Measurements from ENCODE around the gene IGFBP1.

IGFBP1 gene

GRCh38 chr7:45909561-45909960 is 21.3 kb downstream of the IGFBP1 start:
- H2BK120ac ChIP-seq (ENCODE audit: low read depth, low read length): no peak overlapping the region
- H3K4me2 ChIP-seq (ENCODE audit: insufficient read depth, low read length, poor library complexity, severe bottlenecking): no peak overlapping the region
- H3K27me3 ChIP-seq (ENCODE audit: control insufficient read depth in 3 of 3, insufficient read depth in 3 of 3, low read depth in 1 of 3, low read length in 3 of 3): no peaks in the 10 kb centered on the region
- no peaks in the 10 kb centered on the region for H3K79me1 ChIP-seq (ENCODE audit: low read depth, low read length)
- no peak overlapping the region for H4K91ac ChIP-seq (ENCODE audit: low read depth, low read length, poor library complexity)
- no peak overlapping the region for H2BK15ac ChIP-seq (ENCODE audit: low read length)
- DNase-seq (ENCODE audit: low spot score): no peak
- H3K9ac ChIP-seq (ENCODE audit: low read depth, low read length, poor library complexity): no peak overlapping the region
- H2BK12ac ChIP-seq (ENCODE audit: low read length): no peak overlapping the region
- H3K4me1 ChIP-seq (ENCODE audit: control insufficient read depth in 2 of 2, insufficient read depth in 1 of 2, low read depth in 1 of 2, low read length in 2 of 2): no peaks in the 10 kb centered on the region
- H4K8ac ChIP-seq (ENCODE audit: low read depth, low read length): no peak overlapping the region
- H3K18ac ChIP-seq (ENCODE audit: low read length): no peak overlapping the region
- H2AFZ ChIP-seq (ENCODE audit: low read length): no peak overlapping the region
- H3K9me3 ChIP-seq (replicated peaks in 1 of 2; ENCODE audit: control insufficient read depth in 2 of 2, insufficient read depth in 1 of 2, low read depth in 1 of 2, low read length in 2 of 2): no peaks in the 10 kb centered on the region
- no peak overlapping the region for H3K4ac ChIP-seq (ENCODE audit: low read length)
- H2AK5ac ChIP-seq (ENCODE audit: low read depth, low read length): no peak overlapping the region
- H3K14ac ChIP-seq (ENCODE audit: low read length): no peak overlapping the region
- H3K36me3 ChIP-seq (replicated peaks in 1 of 2; ENCODE audit: control insufficient read depth in 2 of 2, insufficient read depth in 2 of 2, low read length in 2 of 2): peaks cover 10 to 22% of the 10 kb centered on the region in 2 donors
- H2BK5ac ChIP-seq (ENCODE audit: low read length): no peak overlapping the region
- no peak overlapping the region for H3K27ac ChIP-seq (replicated peaks; ENCODE audit: low read length)
- no peak overlapping the region for H3K4me3 ChIP-seq (ENCODE audit: low read length in 2 of 2)
- H3K23ac ChIP-seq (ENCODE audit: low read depth, low read length, poor library complexity): no peak overlapping the region

- H3K4me3 ChIP-seq (ENCODE audit: low read length in 2 of 2): no peak overlapping the region
- H2BK5ac ChIP-seq (ENCODE audit: low read length): no peak overlapping the region
- no peak overlapping the region for H4K91ac ChIP-seq (ENCODE audit: low read depth, low read length, poor library complexity)
- peaks cover 21 to 35% of the 10 kb centered on the region in 2 donors for H3K36me3 ChIP-seq (replicated peaks in 1 of 2; ENCODE audit: control insufficient read depth in 2 of 2, insufficient read depth in 2 of 2, low read length in 2 of 2)
- no peak for DNase-seq (ENCODE audit: low spot score)
- no peaks in the 10 kb centered on the region for H3K27me3 ChIP-seq (ENCODE audit: control insufficient read depth in 3 of 3, insufficient read depth in 3 of 3, low read depth in 1 of 3, low read length in 3 of 3)
- H2AK5ac ChIP-seq (ENCODE audit: low read depth, low read length): no peak overlapping the region
- no peaks in the 10 kb centered on the region for H3K4me1 ChIP-seq (ENCODE audit: control insufficient read depth in 2 of 2, insufficient read depth in 1 of 2, low read depth in 1 of 2, low read length in 2 of 2)
- no peak overlapping the region for H2BK120ac ChIP-seq (ENCODE audit: low read depth, low read length)
- H2AFZ ChIP-seq (ENCODE audit: low read length): no peak overlapping the region
- no peak overlapping the region for H2BK15ac ChIP-seq (ENCODE audit: low read length)
- no peaks in the 10 kb centered on the region for H3K9me3 ChIP-seq (replicated peaks in 1 of 2; ENCODE audit: control insufficient read depth in 2 of 2, insufficient read depth in 1 of 2, low read depth in 1 of 2, low read length in 2 of 2)
- H3K9ac ChIP-seq (ENCODE audit: low read depth, low read length, poor library complexity): no peak overlapping the region
- no peak overlapping the region for H3K27ac ChIP-seq (replicated peaks; ENCODE audit: low read length)
- no peak overlapping the region for H4K8ac ChIP-seq (ENCODE audit: low read depth, low read length)
- no peaks in the 10 kb centered on the region for H3K79me1 ChIP-seq (ENCODE audit: low read depth, low read length)
- H3K4ac ChIP-seq (ENCODE audit: low read length): no peak overlapping the region
- no peak overlapping the region for H3K4me2 ChIP-seq (ENCODE audit: insufficient read depth, low read length, poor library complexity, severe bottlenecking)
- H3K14ac ChIP-seq (ENCODE audit: low read length): no peak overlapping the region
- no peak overlapping the region for H2BK12ac ChIP-seq (ENCODE audit: low read length)
- H3K23ac ChIP-seq (ENCODE audit: low read depth, low read length, poor library complexity): no peak overlapping the region
- no peak overlapping the region for H3K18ac ChIP-seq (ENCODE audit: low read length)
- WGBS, 2 donors (ENCODE audit: extremely low coverage in 2 of 2, insufficient read length in 2 of 2, insufficient replicate concordance in 1 of 2): no CpG with 5 or more reads among the region's 3 CpGs
Measured at GRCh38 chr7:45910855-45911254, 22.6 kb downstream of the IGFBP1 start.

- Histone ChIP-seq H3K36me3 (replicated peaks in 1 of 2; ENCODE audit: control insufficient read depth in 2 of 2, insufficient read depth in 2 of 2, low read length in 2 of 2) (peaks cover 25 to 40% of the 10 kb centered on the region in 2 donors), H3K4me1 (ENCODE audit: control insufficient read depth in 2 of 2, insufficient read depth in 1 of 2, low read depth in 1 of 2, low read length in 2 of 2) (no peaks in the 10 kb centered on the region), H2BK5ac (ENCODE audit: low read length) (no peak overlapping the region), H2BK15ac (ENCODE audit: low read length) (no peak overlapping the region), H3K9me3 (replicated peaks in 1 of 2; ENCODE audit: control insufficient read depth in 2 of 2, insufficient read depth in 1 of 2, low read depth in 1 of 2, low read length in 2 of 2) (no peaks in the 10 kb centered on the region), H3K79me1 (ENCODE audit: low read depth, low read length) (no peaks in the 10 kb centered on the region), H3K18ac (ENCODE audit: low read length) (no peak overlapping the region), H3K4ac (ENCODE audit: low read length) (no peak overlapping the region), H2BK120ac (ENCODE audit: low read depth, low read length) (no peak overlapping the region), H3K23ac (ENCODE audit: low read depth, low read length, poor library complexity) (no peak overlapping the region), H3K14ac (ENCODE audit: low read length) (no peak overlapping the region), H2AFZ (ENCODE audit: low read length) (no peak overlapping the region), H4K91ac (ENCODE audit: low read depth, low read length, poor library complexity) (no peak overlapping the region), H3K27ac (replicated peaks; ENCODE audit: low read length) (no peak overlapping the region), H3K4me3 (ENCODE audit: low read length in 2 of 2) (no peak overlapping the region), H2BK12ac (ENCODE audit: low read length) (no peak overlapping the region), H3K4me2 (ENCODE audit: insufficient read depth, low read length, poor library complexity, severe bottlenecking) (no peak overlapping the region), H4K8ac (ENCODE audit: low read depth, low read length) (no peak overlapping the region), H2AK5ac (ENCODE audit: low read depth, low read length) (no peak overlapping the region), H3K9ac (ENCODE audit: low read depth, low read length, poor library complexity) (no peak overlapping the region), H3K27me3 (ENCODE audit: control insufficient read depth in 3 of 3, insufficient read depth in 3 of 3, low read depth in 1 of 3, low read length in 3 of 3) (no peaks in the 10 kb centered on the region)
- WGBS, 2 donors (ENCODE audit: extremely low coverage in 2 of 2, insufficient read length in 2 of 2, insufficient replicate concordance in 1 of 2): no CpG with 5 or more reads among the region's 9 CpGs
- no peak for DNase-seq (ENCODE audit: low spot score)
Measured at GRCh38 chr7:45911311-45911710, 23.0 kb downstream of the IGFBP1 start.

- H2AFZ ChIP-seq (ENCODE audit: low read length): no peak overlapping the region
- no peaks in the 10 kb centered on the region for H3K9me3 ChIP-seq (replicated peaks in 1 of 2; ENCODE audit: control insufficient read depth in 2 of 2, insufficient read depth in 1 of 2, low read depth in 1 of 2, low read length in 2 of 2)
- H3K14ac ChIP-seq (ENCODE audit: low read length): no peak overlapping the region
- WGBS, 2 donors (ENCODE audit: extremely low coverage in 2 of 2, insufficient read length in 2 of 2, insufficient replicate concordance in 1 of 2): no CpG with 5 or more reads among the region's 7 CpGs
- H2BK12ac ChIP-seq (ENCODE audit: low read length): no peak overlapping the region
- H3K4me2 ChIP-seq (ENCODE audit: insufficient read depth, low read length, poor library complexity, severe bottlenecking): no peak overlapping the region
- H2BK5ac ChIP-seq (ENCODE audit: low read length): no peak overlapping the region
- H4K8ac ChIP-seq (ENCODE audit: low read depth, low read length): no peak overlapping the region
- no peak overlapping the region for H3K4ac ChIP-seq (ENCODE audit: low read length)
- H3K27ac ChIP-seq (replicated peaks; ENCODE audit: low read length): no peak overlapping the region
- no peak overlapping the region for H3K9ac ChIP-seq (ENCODE audit: low read depth, low read length, poor library complexity)
- no peak overlapping the region for H4K91ac ChIP-seq (ENCODE audit: low read depth, low read length, poor library complexity)
- no peak overlapping the region for H2BK120ac ChIP-seq (ENCODE audit: low read depth, low read length)
- H3K36me3 ChIP-seq (replicated peaks in 1 of 2; ENCODE audit: control insufficient read depth in 2 of 2, insufficient read depth in 2 of 2, low read length in 2 of 2): peaks cover 31 to 49% of the 10 kb centered on the region in 2 donors
- no peaks in the 10 kb centered on the region for H3K79me1 ChIP-seq (ENCODE audit: low read depth, low read length)
- H2AK5ac ChIP-seq (ENCODE audit: low read depth, low read length): no peak overlapping the region
- H3K18ac ChIP-seq (ENCODE audit: low read length): no peak overlapping the region
- DNase-seq (ENCODE audit: low spot score): no peak
- H3K4me1 ChIP-seq (ENCODE audit: control insufficient read depth in 2 of 2, insufficient read depth in 1 of 2, low read depth in 1 of 2, low read length in 2 of 2): peaks cover 0 to 3% of the 10 kb centered on the region in 2 donors
- H3K4me3 ChIP-seq (ENCODE audit: low read length in 2 of 2): no peak overlapping the region
- H3K23ac ChIP-seq (ENCODE audit: low read depth, low read length, poor library complexity): no peak overlapping the region
- H2BK15ac ChIP-seq (ENCODE audit: low read length): no peak overlapping the region
- H3K27me3 ChIP-seq (ENCODE audit: control insufficient read depth in 3 of 3, insufficient read depth in 3 of 3, low read depth in 1 of 3, low read length in 3 of 3): no peaks in the 10 kb centered on the region
Measured at GRCh38 chr7:45912972-45913371, 24.7 kb downstream of the IGFBP1 start.

All from neuronal stem cell (in vitro differentiated cells).